Measurements from ENCODE around the gene JMJD4.
"Not testable (repeated sequence)": the region's sequence is repeated elsewhere in the genome, so short reads cannot be mapped to it uniquely, and the experiment has no call there.

The JMJD4 gene

DNA sequence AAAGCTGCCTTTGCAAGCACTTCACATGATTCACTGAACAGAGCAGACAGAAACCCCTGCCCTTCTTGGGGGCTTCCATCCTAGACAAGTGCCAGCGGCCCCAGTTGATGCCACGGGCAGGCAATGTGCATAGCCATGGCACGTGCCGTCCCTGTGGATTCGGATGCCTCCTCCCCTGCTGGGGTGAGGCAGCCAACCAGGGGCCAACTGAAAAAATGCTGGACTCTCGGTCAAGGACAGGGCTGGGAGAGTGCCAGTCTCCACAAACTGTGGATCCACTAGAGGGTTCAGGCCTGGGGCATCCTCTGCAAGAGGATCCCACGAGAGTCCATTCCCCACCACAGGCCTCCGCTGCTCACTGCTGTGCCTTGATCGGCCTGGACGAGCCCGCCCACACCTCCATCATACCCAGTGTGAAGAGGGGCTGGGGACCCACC lies 3.8 kb downstream of the JMJD4 start:
- no peak for DNase-seq

- DNase-seq: no peak
Observed at GRCh38 chr1:227730630-227731151, 4.4 kb downstream of the JMJD4 start.

DNA sequence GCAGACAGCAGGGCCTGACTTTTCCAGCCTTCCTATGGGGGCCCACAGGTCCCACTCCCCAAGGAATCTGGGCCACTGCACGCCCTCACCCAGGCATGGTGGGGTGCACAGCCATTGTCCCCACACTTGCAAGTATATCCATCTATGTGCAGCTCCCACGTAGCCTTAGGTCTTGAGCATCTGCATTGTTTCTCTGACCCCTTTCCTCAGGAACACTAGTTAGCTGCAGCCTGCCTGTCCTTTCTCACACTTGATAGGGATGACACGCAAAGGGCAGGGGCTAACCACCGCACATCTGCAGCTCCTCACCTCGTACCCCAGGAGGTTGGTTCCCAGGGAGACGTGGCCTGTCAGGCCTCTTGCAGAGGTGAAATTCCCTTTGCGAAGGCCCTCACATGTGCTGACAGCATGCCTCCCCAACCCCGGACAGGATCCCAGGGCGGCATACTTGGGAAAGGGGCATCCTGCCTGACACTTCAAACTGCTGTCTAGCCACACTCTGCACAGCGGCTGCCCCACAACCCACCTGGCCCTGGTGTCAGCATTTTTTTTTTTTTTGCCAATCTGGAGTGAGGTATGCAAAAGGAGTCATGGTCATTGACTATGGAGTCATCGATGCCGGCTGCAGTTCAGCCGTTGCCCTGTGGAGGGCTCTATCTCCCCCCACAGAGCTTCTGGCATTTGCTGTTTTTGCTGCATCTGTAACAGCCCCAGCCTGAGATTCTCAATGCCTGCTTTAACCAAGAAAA lies 5.0 kb downstream of the JMJD4 start:
- DNase-seq: peak; percentile 28

DNA sequence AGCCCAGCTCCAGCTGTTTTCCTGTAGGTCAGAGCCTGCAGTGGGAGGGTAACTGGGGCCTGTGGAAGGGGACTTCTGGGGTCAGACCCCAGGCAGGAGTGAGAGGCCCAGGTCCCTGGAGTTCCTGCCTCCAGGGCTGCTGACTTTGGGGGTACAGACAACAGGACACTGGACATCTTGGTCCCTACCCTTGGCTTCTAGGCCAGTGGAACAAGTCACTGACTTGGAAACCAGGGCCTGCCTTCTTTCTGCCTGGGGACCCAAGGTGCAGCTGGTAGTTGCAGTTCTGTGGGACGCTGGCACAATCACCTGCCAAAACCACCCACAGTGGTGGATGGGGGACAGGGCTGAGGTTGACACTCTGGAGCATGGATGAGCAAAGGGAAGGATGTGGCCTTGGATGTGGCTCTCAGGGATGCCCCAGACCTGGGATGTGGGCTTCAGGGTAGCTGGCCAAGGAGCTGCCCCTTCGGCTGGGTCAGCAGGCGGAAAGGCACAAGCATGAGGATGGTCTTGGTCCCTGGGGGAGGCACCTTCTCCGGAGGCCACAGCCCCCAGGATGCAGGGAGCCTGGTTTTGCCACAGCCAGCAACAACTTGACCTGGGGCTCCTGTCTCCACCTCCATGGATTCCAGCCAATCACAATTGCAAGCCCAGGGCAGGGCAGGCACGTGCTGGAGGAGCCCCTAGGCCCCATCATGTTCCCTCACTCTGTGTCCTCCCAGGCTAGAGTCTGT lies 5.8 kb downstream of the JMJD4 start:
- DNase-seq: no peak

DNA sequence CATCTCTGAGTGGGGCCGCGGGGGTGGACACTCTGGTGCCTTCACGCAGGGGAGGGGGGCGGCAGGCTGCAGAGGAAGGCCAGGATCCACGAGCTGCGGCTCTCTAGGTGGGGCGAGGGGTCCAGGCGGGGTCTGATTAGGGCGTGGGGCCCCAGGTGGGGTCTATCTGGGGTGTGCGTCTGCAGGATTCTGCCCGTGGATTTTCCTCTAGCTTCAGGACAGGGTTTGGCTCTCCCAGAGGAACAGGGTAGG lies 6.3 kb downstream of the JMJD4 start:
- no peak for DNase-seq

- peak; percentile 90 for DNase-seq
Observed at GRCh38 chr1:227728059-227728891, 6.8 kb downstream of the JMJD4 start.

- no peak for DNase-seq
Observed at GRCh38 chr1:227726924-227727599, 8.0 kb downstream of the JMJD4 start.

GRCh38 chr1:227726318-227726717 lies 8.8 kb downstream of the JMJD4 start:
- no peak for DNase-seq

GRCh38 chr1:227725046-227725445 lies 10.1 kb downstream of the JMJD4 start:
- no peak for DNase-seq

DNA sequence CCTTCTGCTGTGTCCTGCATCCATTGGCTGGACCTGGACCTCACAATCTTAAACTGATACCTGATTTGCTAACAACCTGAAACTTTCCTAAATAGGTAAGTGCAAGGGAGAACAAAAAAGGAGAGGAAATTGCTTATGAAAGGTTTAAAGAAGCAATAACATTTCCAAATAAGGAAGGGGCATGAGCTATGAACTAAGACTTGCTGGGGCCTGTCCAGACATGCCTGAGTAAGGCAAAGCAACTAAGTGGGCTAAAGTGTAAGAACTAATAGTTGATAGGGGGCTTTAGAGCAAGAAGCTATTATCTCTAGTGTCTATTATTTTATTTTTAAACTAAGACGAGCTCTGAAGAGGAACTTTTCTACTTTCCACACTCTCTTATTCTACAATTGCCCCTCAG lies 11.6 kb downstream of the JMJD4 start:
- DNase-seq: no peak

DNA sequence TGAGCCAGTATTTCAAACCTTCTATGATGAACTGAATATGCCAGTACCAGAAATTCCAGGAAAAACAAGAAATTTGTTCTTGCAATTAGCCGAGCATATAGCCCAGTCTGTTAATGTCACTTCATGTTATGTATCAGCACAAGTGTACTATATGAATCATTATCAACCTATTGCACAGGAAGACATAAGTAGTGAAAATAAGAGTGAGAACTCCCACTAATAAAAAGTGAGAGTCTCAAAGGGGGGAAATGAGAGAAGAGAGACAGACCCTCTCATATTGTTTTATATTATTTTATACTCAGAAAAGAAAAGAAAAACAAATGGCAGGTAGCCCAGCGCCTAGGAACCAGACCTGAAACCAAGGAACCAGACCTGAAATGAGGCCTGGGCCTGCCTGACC lies 16.2 kb downstream of the JMJD4 start:
- no peak for DNase-seq

GRCh38 chr1:227712648-227713047 lies 22.5 kb downstream of the JMJD4 start:
- DNase-seq: no peak

DNA sequence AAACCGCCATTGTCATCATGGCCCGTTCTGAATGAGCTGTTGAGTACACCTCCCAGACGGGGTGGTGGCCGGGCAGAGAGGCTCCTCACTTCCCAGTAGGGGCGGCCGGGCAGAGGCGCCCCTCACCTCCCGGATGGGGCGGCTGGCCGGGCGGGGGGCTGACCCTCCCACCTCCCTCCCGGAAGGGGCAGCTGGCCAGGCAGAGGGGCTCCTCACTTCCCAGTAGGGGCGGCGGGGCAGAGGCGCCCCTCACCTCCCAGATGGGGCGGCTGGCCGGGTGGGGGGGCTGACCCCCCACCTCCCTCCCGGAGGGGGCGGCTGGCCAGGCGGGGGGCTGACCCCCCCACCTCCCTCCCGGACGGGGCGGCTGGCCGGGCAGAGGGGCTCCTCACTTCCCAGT lies 24.6 kb downstream of the JMJD4 start:
- DNase-seq: not testable (repeated sequence)

GRCh38 chr1:227709451-227709850 lies 25.7 kb downstream of the JMJD4 start:
- DNase-seq: no peak

DNA sequence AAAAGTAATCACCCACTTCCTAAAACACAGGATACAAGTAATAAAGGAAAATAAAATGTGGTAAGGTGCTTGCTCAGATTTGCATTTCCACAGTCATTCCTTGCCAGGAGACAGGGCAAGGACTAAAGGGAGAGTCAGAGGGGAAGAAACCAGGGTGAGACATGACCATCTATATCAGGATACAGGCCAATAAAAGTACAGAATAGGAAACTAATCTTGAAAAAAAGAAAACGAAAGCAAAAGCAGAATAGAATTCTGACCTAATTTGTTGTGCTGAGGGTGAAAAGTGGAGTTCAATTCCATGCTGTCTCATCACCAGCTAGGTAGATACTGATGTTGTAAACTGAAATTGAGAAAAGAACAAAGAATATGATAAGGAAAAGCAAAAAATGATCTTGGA lies 27.3 kb downstream of the JMJD4 start:
- no peak for DNase-seq

- DNase-seq: not testable (repeated sequence)
Observed at GRCh38 chr1:227701631-227702030, 33.5 kb downstream of the JMJD4 start.

DNA sequence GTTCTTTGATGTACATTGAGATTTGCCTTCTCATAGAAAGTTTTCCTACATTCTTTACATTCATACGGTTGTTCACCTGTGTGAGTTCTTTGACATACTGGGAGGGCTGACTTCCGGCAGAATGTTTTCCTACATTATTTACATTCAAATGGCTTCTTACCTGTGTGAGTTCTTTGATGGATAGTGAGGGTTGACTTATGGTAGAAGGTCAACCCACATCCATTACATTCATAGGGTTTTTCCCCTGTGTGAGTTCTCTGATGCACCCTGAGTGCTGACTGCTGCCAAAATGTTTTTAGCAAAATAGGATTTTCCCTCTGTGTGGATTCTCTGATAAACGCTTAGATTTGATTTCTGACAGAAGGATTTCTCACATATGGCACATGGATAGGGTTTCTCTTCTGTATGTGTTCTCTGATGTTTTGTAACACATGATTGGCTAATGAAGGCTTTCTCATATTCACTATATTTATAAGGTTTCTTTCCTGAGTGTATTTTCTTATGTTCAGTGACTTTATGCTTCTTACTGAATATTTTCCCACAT lies 37.7 kb downstream of the JMJD4 start:
- DNase-seq: no peak

DNA sequence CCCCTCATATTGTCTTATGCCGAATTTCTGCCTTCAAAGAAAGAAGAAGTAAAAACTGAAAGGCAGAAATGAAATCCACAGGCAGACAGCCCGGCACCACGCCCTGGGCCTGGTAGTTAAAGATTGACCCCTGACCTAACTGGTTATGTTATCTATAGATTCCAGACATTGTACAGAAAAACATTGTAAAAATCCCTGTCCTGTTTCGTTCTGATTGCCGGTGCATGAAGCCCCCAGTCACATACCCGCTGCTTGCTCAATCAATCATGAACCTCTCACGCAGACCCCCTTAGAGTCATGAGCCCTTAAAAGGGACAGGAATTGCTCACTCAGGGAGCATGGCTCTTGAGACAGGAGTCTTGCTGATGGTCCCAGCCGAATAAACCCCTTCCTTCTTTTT lies 49.3 kb downstream of the JMJD4 start:
- no peak for DNase-seq
